Endothelial cell (in vitro differentiated cells): Measurements from ENCODE around the gene ZMYM5. TPM values are rescaled to one million over a fixed set of nuclear protein-coding genes. Genes with fewer than 3 reads are reported as not detected.
"Not testable (repeated sequence)": the region's sequence is repeated elsewhere in the genome, so short reads cannot be mapped to it uniquely, and the experiment has no call there.

Experiments used
- DNase-seq: peaks from one replicate; pipeline ENCODE4 v3.0.0; 2021; ENCODE audit warnings: low spot score
- H3K27ac Mint-ChIP-seq: one replicate; pipeline ENCODE4 v1.8.0; 2021; ENCODE audit warnings: mixed read lengths, inconsistent platforms; ENCODE audit not compliant: unreplicated experiment
- H3K27me3 Mint-ChIP-seq: one replicate; pipeline ENCODE4 v1.8.0; 2021; ENCODE audit warnings: mild to moderate bottlenecking, moderate library complexity, mixed read lengths, inconsistent platforms; ENCODE audit not compliant: unreplicated experiment
- H3K36me3 Mint-ChIP-seq: one replicate; pipeline ENCODE4 v1.8.0; 2021; ENCODE audit warnings: mild to moderate bottlenecking, low read depth, mixed read lengths, inconsistent platforms; ENCODE audit not compliant: unreplicated experiment
- H3K4me1 Mint-ChIP-seq: one replicate; pipeline ENCODE4 v1.8.0; 2021; ENCODE audit warnings: mild to moderate bottlenecking, mixed read lengths, inconsistent platforms; ENCODE audit not compliant: unreplicated experiment
- H3K4me3 Mint-ChIP-seq: one replicate; pipeline ENCODE4 v1.8.0; 2021; ENCODE audit warnings: mild to moderate bottlenecking, mixed read lengths, inconsistent platforms; ENCODE audit not compliant: unreplicated experiment
- H3K9me3 Mint-ChIP-seq: one replicate; pipeline ENCODE4 v1.8.0; 2021; ENCODE audit warnings: mixed read lengths, inconsistent platforms; ENCODE audit not compliant: unreplicated experiment
- CTCF ChIP-seq: fragments of 200-600 bp; sonication (generic); IDR thresholded peaks from one replicate; pipeline ENCODE4 v1.5.0; 2021; ENCODE audit warnings: antibody characterized with exemption; ENCODE audit not compliant: unreplicated experiment
- long read RNA-seq: library from polyadenylated mRNA; unstranded; transcript quantifications from one replicate; pipeline ENCODE4 v2.0.0, GENCODE V29; 2020; ENCODE audit not compliant: unreplicated experiment
- total RNA-seq: library from RNA; stranded (reverse); fragmentation: NEBNext Ultra II Directional; extraction: Animal tissue kit (Norgen Biotek cat#: 25700); gene quantifications from one replicate; pipeline ENCODE4 v1.2.1, GENCODE V29; 2021; ENCODE audit not compliant: unreplicated experiment

The ZMYM5 gene
- total RNA-seq: 17.3 TPM
- long read RNA-seq, partial matches to known transcripts: 2 of 10 reads
- long read RNA-seq, other reads (novel, unspliced or antisense): 4 of 10 reads

- H3K27me3 Mint-ChIP-seq: peaks cover 23% of the 10 kb centered on the region
These were observed at the start of gene ZMYM5 for GRCh38 chr13:19863323-19864023. ZMYM5 (minus strand) TSS chr13:19863649; CDS start chr13:19852180, 11,469 bp downstream.

GRCh38 chr13:19910336-19911072 is 47.1 kb upstream of the ZMYM5 start:
- Mint-ChIP-seq H3K36me3 (no peaks in the 10 kb centered on the region), H3K27me3 (no peaks in the 10 kb centered on the region), H3K4me1 (no peaks in the 10 kb centered on the region), H3K27ac (no peak overlapping the region), H3K4me3 (no peak overlapping the region), H3K9me3 (no peaks in the 10 kb centered on the region)
- no peak for DNase-seq
- TF ChIP-seq CTCF: no peak

More at GRCh38 chr13:19863323-19864023, at the start of gene ZMYM5:
- Mint-ChIP-seq H3K36me3 (peaks cover 25% of the 10 kb centered on the region), H3K9me3 (no peaks in the 10 kb centered on the region), H3K4me1 (peaks cover 22% of the 10 kb centered on the region), H3K4me3 (peak within 1 kb of the TSS; percentile 98), H3K27ac (peak within 1 kb of the TSS; percentile 92)
- TF ChIP-seq CTCF: no peak
- peak; percentile 98 for DNase-seq

- H3K4me3 Mint-ChIP-seq: no peak overlapping the region
- no peak overlapping the region for H3K27ac Mint-ChIP-seq
- no peaks in the 10 kb centered on the region for H3K9me3 Mint-ChIP-seq
- no peaks in the 10 kb centered on the region for H3K27me3 Mint-ChIP-seq
- DNase-seq: no peak
- no peaks in the 10 kb centered on the region for H3K4me1 Mint-ChIP-seq
- H3K36me3 Mint-ChIP-seq: no peaks in the 10 kb centered on the region
- no peak for TF ChIP-seq CTCF
These were observed 45.0 kb upstream of the ZMYM5 start for GRCh38 chr13:19908350-19908986.

GRCh38 chr13:19905487-19906195 is 42.2 kb upstream of the ZMYM5 start:
- not testable (repeated sequence) for H3K4me3 Mint-ChIP-seq, H3K4me1 Mint-ChIP-seq, H3K27me3 Mint-ChIP-seq, H3K36me3 Mint-ChIP-seq, DNase-seq, H3K27ac Mint-ChIP-seq, H3K9me3 Mint-ChIP-seq

GRCh38 chr13:19890030-19890429 is 26.6 kb upstream of the ZMYM5 start:
- no peaks in the 10 kb centered on the region for H3K36me3 Mint-ChIP-seq
- no peaks in the 10 kb centered on the region for H3K27me3 Mint-ChIP-seq

More at GRCh38 chr13:19890030-19890429, 26.6 kb upstream of the ZMYM5 start:
- TF ChIP-seq CTCF: no peak
- H3K4me3 Mint-ChIP-seq: no peak overlapping the region
- no peaks in the 10 kb centered on the region for H3K9me3 Mint-ChIP-seq
- H3K4me1 Mint-ChIP-seq: no peaks in the 10 kb centered on the region
- H3K27ac Mint-ChIP-seq: no peak overlapping the region
- DNase-seq: no peak
